Nasal cavity respiratory epithelium epithelial cell of viscerocranial mucosa (primary cell): ENCODE measurements around the gene SLC22A4. TPM values are rescaled to one million over a fixed set of nuclear protein-coding genes. Genes with fewer than 3 reads are reported as not detected.

Experiments used
- total RNA-seq: library from RNA; depleted of rRNA; stranded (reverse); fragments of >200 nt; gene quantifications from 2 replicates; pipeline ENCODE4 v1.2.3, GENCODE V29; 2014

Gene SLC22A4
- 0.68 and 0.71 TPM in 2 replicates for total RNA-seq

DNA sequence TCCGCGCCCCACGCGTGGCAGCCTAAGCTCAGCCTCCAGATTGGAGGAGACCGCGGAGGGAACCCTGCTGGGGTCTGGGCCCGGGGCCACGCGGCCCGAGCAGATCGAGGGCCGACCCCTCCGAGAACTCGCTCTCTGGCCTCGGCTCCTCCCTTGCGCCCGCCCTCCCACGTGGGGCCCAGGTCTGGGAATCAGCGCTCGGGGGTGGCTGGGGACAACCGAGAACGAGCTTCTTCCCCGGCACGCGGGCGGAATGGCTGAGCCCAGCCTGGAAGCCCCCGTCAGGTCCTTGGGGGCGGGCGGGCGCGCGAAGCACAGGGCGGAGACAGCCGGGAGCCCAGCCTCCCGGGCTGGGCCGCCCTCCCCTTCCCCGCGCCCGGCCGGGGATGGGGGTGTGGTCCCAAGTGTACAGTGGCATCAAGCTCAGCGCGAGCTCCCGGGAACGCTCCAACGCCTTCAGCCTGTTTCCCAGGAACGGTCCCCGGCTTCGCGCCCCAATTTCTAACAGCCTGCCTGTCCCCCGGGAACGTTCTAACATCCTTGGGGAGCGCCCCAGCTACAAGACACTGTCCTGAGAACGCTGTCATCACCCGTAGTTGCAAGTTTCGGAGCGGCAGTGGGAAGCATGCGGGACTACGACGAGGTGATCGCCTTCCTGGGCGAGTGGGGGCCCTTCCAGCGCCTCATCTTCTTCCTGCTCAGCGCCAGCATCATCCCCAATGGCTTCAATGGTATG lies at the start of gene SLC22A4:
SLC22A4 (plus strand) TSS at position 403 of the 736 bp plus-strand sequence; CDS start at position 626, 223 bp downstream.

DNA sequence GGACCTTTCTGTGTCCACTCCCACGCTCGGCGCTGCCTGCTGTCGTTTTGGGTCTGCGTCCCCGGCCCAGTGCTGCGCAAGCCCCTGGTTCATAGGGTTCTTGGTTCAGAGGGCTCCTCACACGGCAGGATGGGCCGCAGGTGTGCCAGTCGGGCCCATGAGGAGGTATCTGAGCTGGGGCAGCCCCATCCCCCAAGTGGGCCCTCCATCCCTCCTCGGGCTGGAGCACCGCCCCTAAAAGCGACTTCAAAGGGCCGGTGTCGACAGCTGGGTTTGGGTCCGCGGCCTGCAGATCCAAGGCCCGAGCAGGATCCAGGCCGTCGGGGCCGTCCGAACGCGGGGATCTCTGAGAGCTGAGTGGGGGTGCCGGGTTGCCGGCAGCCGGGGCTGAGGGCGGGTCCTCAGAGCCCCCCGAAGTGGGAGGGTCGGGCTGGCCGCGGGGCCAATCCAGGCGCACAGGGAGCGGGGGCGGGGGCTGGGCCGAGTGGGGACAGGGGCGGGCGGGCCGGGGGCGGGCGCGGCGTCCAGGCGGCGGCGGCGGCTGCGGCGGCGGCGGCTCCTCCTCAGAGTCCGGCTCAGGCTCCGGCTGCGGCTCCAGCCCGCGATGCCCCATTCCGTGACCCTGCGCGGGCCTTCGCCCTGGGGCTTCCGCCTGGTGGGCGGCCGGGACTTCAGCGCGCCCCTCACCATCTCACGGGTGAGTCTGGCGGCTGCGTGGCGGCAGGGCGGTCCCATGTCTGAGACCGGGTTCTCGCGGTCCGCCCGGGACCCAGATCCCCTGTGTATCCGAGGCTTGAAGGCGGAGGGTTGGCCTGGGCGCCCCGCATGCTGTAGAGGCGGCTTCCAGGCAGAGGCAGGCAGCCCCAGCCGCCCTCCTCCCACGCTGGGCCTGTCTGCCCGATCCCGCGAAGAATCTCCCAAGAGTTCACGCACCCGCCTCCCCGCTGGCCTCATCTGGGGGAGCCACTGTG lies 36.8 kb upstream of the SLC22A4 start, which contains the start of gene PDLIM4:
PDLIM4 (plus strand) TSS at position 566 of the 971 bp plus-strand sequence; CDS start at position 605, 39 bp downstream.

DNA sequence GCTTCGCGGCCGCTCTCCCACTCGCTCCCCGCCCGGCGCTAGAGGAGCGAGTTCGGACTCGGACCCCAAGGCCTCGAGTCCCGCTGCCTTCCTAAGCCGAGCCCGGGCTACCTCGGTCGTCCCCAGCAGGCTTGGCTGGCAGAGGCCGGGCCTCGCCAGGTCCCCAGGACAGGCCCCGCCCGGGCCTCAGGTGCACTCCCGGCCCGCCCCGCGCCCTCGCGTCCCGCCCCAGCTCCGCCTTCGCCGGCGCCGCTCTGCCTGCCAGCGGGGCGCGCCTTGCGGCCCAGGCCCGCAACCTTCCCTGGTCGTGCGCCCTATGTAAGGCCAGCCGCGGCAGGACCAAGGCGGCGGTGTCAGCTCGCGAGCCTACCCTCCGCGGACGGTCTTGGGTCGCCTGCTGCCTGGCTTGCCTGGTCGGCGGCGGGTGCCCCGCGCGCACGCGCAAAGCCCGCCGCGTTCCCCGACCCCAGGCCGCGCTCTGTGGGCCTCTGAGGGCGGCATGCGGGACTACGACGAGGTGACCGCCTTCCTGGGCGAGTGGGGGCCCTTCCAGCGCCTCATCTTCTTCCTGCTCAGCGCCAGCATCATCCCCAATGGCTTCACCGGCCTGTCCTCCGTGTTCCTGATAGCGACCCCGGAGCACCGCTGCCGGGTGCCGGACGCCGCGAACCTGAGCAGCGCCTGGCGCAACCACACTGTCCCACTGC lies 75.4 kb downstream of the SLC22A4 start, which contains the start of gene SLC22A5:
SLC22A5 (plus strand) TSS at position 237 of the 707 bp plus-strand sequence; CDS start at position 500, 263 bp downstream.

Other genes with a start within 250 kb of the SLC22A4 start
- not detected in 2 replicates for gene IL3, start 233.7 kb upstream of the SLC22A4 start, total RNA-seq
- gene CSF2, start 220.6 kb upstream of the SLC22A4 start, total RNA-seq = 0.50 TPM in 1 of 2 replicates, not detected in the other
- 119 and 355 TPM in 2 replicates for gene P4HA2, start 66.5 kb upstream of the SLC22A4 start, total RNA-seq
- 10.9 and 39.3 TPM in 2 replicates for gene PDLIM4, start 36.7 kb upstream of the SLC22A4 start, total RNA-seq
- gene SLC22A5, start 75.3 kb downstream of the SLC22A4 start, total RNA-seq = 10.3 and 17.9 TPM in 2 replicates
- gene IRF1, start 196.4 kb downstream of the SLC22A4 start, total RNA-seq = 5.1 and 23.5 TPM in 2 replicates
- not detected in 2 replicates for gene IL5, start 249.1 kb downstream of the SLC22A4 start, total RNA-seq